Ecto neural progenitor cell (in vitro differentiated cells): Measurements from ENCODE around the gene IL1R1.

Source experiments
- DNase-seq: peaks from one replicate; pipeline ENCODE4 v3.0.0-alpha.2; 2018; ENCODE audit warnings: low spot score

Gene IL1R1

DNA sequence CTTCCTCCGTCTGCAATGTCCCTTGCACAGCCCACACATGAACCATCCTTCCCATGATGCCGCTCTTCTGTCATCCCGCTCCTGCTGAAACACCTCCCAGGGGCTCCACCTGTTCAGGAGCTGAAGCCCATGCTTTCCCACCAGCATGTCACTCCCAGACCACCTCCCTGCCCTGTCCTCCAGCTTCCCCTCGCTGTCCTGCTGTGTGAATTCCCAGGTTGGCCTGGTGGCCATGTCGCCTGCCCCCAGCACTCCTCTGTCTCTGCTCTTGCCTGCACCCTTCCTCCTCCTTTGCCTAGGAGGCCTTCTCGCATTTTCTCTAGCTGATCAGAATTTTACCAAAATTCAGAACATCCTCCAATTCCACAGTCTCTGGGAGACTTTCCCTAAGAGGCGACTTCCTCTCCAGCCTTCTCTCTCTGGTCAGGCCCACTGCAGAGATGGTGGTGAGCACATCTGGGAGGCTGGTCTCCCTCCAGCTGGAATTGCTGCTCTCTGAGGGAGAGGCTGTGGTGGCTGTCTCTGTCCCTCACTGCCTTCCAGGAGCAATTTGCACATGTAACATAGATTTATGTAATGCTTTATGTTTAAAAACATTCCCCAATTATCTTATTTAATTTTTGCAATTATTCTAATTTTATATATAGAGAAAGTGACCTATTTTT is 35.4 kb downstream of the IL1R1 start:
- DNase-seq, result no peak

DNA sequence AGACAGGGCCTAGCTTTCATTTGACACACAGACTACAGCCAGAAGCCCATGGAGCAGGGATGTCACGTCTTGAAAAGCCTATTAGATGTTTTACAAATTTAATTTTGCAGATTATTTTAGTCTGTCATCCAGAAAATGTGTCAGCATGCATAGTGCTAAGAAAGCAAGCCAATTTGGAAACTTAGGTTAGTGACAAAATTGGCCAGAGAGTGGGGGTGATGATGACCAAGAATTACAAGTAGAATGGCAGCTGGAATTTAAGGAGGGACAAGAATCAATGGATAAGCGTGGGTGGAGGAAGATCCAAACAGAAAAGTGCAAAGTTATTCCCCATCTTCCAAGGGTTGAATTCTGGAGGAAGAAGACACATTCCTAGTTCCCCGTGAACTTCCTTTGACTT is 36.5 kb downstream of the IL1R1 start:
- DNase-seq, result no peak

DNA sequence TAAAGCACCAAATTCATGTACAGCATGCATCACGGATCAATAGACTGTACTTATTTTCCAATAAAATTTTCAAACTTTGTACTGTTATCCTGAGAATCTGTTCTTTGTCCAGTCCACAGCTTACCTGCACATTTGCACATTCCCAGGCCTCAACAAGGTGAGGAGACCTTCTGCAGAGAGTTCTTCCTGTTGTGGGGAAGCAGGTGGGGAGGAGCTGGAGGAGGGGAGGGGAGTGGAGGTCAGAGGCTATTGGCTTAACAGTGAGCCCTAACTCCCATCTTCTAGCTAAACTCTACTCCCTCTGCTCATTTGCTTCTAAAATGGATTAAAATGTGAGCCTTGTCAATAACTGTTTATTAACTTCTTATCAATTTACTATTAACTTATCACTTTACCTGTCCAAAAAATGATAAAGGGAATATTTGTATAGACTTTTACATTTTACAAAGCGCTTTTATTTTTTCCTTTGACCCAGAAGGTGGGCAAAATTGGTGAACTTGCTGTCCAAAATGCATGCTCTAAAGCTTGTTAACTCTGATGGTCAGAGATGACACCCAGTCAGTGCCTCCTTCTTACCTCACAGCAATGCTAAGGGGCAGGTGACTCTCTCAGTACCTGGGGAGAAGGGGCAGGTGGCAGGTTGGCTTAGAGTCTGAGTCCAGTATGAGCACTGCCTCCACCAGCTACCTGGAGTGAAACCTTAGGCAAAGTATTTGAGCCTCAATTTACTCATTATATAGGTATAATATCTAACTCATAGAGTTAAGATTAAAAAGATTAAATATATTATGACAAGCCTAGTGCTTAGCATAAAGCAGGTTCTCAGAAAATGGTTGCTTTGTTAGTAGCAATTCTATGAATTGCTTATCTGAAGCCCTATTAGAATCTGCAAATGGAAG is 37.5 kb downstream of the IL1R1 start:
- no peak for DNase-seq

DNA sequence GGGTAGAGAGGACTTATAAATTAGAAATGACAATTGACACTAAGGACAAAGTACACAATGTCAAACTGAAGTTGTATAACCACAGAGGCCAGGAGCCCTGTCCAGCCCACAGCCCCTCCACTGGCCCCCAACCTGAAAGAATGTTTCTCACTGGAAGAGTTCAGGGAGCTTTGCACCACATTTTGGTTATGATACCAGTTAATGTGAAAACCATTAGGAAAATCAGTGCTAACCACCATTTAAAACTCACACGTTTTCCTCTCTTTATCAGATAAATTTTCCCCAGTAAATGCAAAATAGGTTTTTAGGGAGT is 38.1 kb downstream of the IL1R1 start:
- DNase-seq, result no peak

DNA sequence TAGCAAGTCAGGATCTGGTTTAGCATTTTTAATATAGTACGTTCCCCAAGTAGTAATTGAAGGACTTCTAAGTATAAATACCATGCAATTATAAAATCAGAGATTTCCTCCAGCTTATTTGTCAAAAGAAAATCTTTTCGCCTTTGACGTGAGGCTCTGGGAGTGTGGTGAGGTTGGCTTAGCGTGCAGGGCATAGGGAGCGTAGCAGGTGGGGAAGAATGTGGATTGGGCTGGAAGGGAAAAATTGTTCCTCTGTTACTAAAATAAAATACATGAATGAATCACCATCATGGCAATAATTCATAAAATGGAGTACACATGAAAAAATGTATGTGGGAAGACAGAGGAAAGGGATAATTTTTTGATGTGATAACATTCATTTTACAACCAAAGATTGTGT is 38.8 kb downstream of the IL1R1 start:
- DNase-seq, result no peak

DNA sequence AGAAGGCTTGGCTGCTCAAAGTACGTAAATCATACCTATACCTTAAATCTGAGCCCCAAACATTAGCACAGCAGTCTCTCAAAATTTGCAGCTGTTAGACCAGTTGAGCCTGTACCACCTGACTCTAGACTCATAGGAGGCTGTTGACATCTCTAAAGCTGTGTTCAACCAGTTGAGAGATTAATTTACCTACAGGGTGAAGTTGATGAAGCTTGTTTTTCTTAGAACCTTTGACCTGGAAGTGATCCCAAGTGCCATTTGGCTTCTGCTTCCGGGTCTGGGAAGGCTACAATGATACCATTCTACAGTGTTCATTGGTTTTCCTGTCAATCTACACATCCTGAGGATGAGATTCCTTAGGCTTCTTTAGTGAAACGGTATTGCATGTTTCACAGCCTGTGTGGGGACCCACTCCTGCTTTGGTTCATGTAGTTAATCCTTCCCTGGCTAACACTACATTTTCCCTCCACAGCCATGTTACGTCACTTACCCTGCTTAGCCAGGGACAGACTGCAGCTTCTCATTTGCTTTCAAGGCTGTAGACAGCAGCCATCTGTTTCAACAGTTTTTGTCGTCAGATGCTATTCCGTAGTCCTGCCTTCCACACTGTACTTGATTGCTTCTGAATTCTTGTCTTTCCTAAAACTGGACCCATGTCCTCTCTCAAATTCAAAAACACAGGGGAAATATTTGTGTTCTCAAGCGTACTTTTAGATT is 39.5 kb downstream of the IL1R1 start:
- DNase-seq, result no peak

DNA sequence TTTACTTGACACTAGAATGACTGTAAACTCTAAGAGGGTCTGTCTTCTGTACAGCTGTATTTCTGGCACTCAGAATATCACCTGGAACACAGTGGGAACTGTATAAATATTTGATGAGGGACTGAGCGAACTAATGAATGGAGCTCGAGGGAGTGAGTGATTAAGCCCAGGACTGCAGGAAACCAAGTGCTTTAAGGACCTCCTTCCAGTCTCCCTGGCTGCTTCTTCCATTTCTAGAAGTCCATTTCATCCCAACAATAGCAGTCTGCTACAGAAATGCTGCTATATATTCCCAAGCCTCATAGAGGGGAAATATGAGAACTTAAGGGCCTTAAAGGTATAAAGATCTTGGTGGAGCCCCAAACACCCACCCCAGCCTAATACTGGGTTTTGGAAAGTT is 41.5 kb downstream of the IL1R1 start:
- no peak for DNase-seq

DNA sequence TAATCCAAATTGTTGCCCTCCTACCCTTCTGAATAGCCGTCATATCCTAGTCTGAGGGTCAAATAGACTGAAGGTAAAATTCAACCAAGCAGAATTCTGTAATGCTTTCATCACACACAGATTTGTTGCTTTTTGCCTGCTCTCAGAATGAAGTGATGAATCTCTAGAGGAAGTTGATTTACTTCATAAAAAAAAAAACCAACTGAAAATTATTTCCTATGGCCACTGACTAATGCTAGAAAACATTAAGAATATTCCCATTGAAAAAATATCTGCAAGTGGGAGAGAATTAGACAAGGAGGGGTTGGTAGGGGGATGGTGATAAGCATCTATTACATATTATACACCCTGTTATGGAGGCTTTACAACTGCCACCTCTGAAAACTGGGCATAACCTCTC is 42.0 kb downstream of the IL1R1 start:
- no peak for DNase-seq

DNA sequence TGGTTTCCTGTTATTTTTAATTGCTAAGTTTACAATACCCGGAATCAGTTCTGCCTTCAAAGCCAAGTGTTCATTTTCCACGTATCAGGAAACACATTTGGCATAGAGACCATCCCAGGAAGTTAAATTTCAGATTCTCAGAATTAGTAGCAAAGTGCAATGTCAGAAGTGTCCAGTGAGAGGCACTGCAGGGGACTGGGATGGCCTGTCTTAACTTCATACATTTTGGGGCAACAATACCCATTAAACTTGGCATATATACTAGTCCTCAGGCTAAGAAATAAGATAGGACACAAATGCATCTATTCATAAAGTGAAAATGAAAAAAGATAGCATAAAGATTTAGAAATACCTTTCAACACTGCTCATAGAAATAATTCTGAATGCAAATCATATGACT is 42.8 kb downstream of the IL1R1 start:
- DNase-seq, result no peak

DNA sequence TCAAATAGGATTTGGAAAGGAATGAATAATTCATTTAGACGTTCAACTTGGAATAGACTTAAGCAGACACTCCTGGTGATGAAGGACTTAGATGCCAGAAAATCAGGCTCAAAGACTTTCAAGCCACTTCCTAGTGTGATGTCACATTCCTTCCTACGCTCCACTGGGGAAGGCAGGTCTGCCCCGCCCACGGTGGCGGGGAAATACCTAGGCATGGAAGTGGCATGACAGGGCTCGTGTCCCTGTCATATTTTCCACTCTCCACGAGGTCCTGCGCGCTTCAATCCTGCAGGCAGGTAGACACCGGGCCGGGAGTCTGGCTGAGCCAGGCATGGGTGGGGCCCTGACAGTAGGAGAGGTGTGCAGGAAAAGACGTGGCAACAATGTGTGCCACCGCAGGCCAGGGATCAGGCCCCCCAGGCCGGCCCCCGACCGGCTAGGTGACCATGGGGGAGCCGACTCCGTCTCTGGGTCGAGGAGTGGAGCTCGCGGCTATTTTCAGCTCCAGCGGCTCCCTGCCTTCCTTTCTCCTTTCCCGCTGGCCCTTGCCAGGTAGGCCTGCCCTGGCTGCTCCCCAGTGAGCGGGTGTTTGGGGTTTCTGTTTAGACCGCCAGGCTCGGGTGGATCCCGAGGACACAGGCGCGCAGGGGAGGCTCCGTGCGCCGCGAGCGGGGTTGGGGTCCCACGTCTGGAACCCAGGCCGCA is 44.4 kb downstream of the IL1R1 start, which contains the start of gene IL1RL2:
IL1RL2 (plus strand) TSS at position 233 of the 705 bp plus-strand sequence. CDS start 845 bp downstream, outside the sequence.
- no peak for DNase-seq

DNA sequence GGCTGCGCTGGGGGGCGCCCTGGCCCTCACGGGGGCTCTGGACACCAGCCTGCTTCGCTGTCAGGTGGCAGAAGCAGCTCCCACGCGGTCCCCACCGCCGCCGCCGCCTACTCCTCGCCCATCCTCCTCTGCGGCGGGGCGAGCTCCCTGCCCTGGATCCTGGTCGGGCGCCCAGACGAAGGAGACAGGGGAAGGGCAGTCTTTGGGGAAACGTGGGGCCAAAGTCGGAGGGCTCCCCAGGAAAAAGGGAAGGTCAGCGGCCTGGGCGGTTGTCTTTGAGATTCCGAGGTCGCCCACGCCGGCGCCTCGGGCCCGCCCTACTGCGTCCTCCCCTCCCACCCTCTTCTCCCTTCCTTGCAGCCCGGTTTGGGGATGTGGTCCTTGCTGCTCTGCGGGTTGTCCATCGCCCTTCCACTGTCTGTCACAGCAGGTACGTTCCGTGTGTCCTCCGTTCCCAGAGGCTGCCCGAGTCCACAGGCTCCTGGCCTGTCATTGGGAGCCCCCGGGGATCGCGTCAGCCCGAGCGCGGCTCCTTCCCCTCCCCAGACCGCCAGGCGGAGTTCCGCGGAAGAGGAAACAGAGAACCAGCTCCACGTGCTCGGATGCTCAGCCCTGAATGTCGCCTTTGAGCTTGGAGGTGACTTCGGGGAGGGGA is 45.1 kb downstream of the IL1R1 start:
- no peak for DNase-seq

DNA sequence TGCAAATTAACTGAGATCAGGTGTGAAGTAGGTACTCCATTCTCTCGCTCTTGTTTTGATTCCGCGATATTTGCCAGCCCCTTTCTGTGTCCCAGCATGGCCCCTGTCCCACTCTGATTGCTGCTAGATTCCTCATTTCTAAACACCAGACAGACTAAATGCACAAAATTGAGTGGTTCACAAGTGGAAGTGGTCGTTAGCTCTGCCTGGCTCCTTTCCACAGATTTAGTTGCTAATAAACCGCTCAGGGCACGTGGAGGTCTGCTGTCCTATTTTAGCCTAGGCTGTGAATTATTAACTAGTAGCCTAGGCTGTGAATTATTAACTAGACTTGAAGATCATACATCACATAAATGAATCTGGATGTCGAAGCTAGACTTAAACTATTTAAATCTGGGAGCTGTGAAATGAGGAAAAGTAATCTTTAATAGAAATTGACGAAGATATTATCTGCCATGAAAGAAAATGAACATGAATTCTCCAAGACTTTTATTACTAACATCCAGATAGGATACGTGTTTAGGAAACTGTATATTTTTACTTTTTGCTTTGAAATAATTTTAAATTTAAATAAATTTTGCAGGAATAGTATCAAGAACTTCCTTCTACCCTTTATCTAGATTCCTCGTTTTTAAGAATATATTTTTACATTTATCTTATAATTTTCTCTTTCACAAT is 48.0 kb downstream of the IL1R1 start:
- DNase-seq, result no peak

DNA sequence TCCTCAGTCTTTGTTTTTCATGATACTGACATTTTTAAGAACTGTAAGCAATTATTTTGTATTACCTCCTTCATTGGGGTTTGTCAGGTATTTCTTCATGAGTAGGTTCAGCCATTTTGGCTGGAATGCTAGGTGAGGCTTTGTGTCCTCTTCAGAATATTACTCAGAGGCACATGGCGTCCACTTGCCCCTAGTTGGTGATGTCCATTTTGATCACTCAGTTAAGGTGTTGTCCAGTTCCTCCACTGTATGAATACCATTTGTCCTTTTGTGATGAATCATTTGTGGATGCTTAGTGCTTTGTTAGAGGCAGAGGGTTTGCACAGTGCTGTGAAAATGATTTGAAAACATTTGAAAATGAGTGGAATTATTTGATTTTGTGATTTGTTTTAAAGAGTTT is 49.0 kb downstream of the IL1R1 start:
- no peak for DNase-seq

DNA sequence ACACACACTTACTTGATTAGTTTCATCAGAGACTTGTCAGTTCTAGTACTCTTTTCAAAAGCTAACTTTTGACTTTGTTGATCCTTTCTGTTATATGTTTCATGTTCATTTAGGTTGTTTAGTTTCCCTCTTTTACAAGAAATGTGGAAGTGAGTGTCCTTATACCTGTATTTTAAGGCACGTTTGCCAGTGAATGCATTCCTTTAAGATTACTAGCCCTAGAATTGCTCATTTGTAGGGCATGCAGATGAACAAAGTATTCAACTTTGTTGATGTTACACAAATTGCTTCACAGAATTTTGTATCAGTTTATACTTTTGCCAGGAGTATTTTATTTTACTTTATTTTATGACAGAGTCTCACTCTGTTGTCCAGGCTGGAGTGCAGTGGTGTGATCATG is 50.5 kb downstream of the IL1R1 start:
- no peak for DNase-seq

DNA sequence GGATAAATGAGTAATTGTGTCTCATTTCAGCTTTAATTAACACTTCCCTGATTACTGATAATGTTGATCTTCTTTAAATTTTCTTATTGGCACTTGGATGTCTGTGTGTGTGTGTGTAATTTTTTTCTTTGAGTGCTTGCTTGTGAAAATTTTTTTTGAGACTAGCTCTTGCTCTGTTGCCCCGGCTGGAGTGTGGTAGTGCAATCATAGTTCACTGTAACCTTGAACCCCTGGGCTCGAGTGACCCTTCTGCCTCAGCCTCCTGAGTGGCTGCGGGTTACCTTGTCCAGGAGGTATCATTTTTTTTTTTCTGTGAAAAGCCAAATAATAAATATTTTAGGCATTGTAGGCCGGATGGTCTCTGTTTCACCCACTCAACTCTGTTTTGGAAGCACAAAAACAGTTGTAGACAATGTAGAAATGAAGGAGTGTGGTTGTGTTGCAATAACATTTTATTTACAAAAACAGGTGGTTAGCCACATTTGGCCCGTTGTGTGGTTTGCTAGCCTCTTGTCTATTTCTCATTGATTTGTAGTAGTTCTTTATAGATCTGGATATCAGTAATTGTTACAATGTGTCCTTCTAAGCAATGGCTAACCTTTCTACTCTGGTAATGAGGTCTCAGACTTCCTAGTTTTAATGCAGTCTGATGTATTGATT is 52.2 kb downstream of the IL1R1 start:
- no peak for DNase-seq

DNA sequence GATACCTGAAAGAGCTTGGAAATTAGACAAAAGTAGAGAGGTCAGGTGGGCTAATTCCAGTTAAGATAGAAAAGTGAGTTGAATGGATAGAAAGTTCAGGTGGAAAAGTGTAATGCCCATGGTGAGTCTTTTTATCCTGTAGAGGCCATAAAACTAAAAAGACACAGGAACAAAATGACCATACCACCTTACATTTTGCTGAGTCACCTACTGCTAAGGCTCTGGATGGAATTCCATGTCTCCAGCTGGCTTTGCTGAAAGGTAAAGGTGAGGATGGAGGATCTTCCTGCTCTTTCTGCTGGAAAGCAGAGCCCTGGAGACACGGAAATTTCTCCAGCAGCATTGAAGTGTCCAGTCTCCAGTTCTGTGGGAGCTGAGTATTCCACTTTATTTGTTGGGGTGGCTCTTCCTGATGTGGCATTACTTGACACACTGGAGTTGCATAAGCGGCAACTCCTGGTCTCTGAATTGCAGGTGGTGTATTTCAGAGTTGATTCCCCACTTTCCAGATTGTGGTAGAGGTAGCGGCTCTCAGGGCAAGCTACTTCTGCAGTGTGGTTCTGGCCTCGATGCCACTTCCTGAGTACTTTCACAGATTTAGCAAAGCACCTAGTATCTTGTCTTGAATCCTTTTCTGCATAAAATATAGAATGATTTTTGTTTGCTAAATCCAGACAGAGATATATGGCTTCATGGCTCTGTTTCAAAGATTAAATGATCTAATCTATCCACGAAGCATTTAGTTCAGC is 55.0 kb downstream of the IL1R1 start:
- DNase-seq, result no peak

DNA sequence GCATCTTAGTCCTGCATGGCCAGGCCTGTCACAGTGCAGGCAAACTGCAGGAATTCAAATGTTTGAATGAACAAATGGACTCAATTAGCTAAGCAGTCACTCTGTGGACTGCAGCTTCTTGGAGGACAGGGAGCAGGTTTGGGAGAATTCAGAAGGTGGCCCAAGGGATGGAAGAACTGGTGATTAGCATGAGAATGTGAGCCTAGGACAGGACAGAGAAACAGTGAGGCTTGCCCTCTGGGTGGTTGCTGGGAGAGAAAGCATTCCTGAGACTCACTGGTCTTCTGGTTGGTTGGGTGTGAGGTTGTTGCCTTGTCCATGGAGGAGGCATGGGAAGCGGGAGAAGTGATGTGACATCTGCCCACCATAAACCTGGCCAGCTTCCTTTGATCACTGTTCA is 58.0 kb downstream of the IL1R1 start:
- DNase-seq, result no peak

DNA sequence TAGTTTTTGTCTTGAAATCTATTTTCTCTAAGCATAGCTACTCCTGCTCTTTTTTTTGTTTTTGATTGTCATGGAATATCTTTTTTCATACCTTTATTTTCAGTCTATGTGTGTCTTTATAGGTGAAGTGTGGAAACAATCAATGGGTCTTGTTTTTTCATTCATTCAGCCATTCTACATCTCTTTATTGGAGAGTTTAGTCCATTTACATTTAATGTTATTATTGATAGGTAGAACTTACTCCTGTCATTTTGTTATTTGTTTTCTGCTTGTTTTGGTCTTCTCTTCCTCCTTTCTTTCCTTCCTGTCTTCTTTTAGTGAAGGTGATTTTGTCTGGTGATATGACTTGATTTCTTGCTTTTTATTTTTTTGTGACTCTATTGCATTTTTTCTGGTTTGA is 62.1 kb downstream of the IL1R1 start:
- DNase-seq, result no peak

DNA sequence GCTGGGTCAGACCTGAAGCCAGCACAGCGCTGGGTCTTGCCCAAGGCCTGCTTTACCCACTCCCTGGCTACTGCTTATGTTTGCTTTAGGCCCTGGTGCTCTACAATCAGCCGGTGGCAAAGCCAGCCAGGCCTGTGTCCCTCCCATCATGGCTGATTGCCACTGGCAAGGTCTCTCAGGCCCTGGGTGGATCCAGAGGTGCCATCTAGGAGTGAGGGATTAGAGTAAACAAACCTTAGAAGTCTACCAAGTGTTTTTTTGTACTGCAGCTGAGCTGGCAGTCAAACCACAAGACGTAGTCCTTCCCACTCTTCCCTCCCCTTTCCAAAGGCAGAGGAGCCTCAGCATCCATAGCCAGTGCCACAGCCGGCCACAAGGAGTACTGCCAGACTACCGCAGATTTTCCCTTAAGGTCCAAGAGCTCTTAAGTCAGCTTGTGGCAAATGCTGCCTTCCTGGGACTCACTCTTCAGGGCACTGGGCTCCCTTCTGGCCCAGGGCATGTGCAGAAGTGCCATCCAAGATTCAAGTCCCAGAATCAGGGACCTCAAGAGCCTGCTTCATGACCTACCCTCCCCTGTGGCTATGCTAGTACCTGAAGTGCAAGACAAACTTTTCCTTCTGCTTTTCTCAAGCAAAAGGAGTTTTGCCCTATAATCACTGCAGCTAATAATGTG is 64.3 kb downstream of the IL1R1 start:
- DNase-seq, result no peak
